Stomach smooth muscle (tissue), 2 donors: ENCODE results near the gene PIGL.
"Not testable (repeated sequence)": the region's sequence is repeated elsewhere in the genome, so short reads cannot be mapped to it uniquely, and the experiment has no call there.

Source experiments
- H3K27ac ChIP-seq: one replicate; pipeline ENCODE4 v1.7.0; 2013; ENCODE audit warnings: mild to moderate bottlenecking, low read length, inconsistent platforms
- H3K27me3 ChIP-seq, 2 donors: one replicate each; pipeline ENCODE4 v1.7.0; 2013; ENCODE audit warnings: low read length in 2 of 2; ENCODE audit not compliant: insufficient read depth in 2 of 2, control insufficient read depth in 1 of 2
- H3K36me3 ChIP-seq, 2 donors: one replicate each; pipeline ENCODE4 v1.7.0; 2013; ENCODE audit warnings: low read length in 2 of 2; ENCODE audit not compliant: control insufficient read depth in 2 of 2, insufficient read depth in 2 of 2
- H3K4me1 ChIP-seq: one replicate; pipeline ENCODE4 v1.7.0; 2013; ENCODE audit warnings: low read length; ENCODE audit not compliant: control insufficient read depth, insufficient read depth
- H3K4me3 ChIP-seq, 2 donors: one replicate each; pipeline ENCODE4 v1.7.0; 2013; ENCODE audit warnings: low read length in 2 of 2
- H3K9ac ChIP-seq, 2 donors: one replicate each; pipeline ENCODE4 v1.7.0; 2013; ENCODE audit warnings: low read length in 2 of 2, mild to moderate bottlenecking in 1 of 2
- H3K9me3 ChIP-seq, 2 donors: one replicate each; pipeline ENCODE4 v1.7.0; 2013; ENCODE audit warnings: low read length in 2 of 2; ENCODE audit not compliant: control insufficient read depth in 2 of 2
- donor health status: healthy.
- donor health status: Pancreatic carcinoma.

PIGL gene

DNA sequence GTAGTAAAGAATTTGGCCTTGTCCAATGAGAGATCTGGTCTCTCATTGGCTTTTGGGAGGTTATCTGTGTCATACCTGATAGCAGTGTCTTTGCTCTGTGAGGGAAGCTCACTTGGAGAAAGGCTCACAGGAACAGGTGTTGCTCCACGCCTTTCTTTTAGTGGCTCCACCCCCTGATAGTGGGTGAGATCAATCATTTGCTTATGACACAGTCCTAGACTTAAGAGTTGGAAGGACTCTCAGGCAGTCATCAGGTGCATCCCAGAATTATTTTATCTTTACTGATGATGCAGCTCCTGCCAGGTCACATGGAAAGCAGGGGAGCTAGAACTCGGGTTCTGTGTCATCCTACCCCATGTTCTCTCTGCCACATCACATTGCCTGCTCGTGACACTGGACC is 76.9 kb downstream of the PIGL start:
- no peaks in the 10 kb centered on the region for H3K27me3 ChIP-seq
- no peaks in the 10 kb centered on the region for H3K36me3 ChIP-seq
- no peaks in the 10 kb centered on the region for H3K4me1 ChIP-seq
- no peaks in the 10 kb centered on the region for H3K9me3 ChIP-seq
- no peak overlapping the region for H3K27ac ChIP-seq
- no peak overlapping the region for H3K9ac ChIP-seq
- H3K4me3 ChIP-seq, result no peak overlapping the region

DNA sequence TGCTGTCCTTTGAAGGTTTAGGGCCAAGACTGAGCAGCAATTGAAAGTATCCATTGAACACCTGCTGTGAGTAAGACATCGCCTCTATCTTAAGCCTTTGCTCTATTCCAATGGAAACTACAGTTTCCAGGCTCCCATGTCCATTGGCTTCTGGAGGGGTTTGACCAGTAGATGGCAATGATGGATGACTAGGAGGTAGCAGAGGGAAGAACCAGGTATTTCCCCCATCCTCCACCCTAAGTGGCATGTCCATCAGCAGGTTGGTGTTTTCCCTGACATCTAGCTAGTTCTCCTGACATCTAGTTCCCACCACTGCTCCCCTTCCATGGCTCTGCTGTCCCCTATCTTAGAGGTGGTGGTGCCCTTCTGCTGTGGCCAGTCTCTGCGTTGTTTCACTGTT is 77.5 kb downstream of the PIGL start:
- Histone ChIP-seq H3K36me3 (no peaks in the 10 kb centered on the region), H3K9ac (no peak overlapping the region), H3K27ac (no peak overlapping the region), H3K9me3 (no peaks in the 10 kb centered on the region), H3K27me3 (no peaks in the 10 kb centered on the region), H3K4me3 (no peak overlapping the region), H3K4me1 (no peaks in the 10 kb centered on the region)

DNA sequence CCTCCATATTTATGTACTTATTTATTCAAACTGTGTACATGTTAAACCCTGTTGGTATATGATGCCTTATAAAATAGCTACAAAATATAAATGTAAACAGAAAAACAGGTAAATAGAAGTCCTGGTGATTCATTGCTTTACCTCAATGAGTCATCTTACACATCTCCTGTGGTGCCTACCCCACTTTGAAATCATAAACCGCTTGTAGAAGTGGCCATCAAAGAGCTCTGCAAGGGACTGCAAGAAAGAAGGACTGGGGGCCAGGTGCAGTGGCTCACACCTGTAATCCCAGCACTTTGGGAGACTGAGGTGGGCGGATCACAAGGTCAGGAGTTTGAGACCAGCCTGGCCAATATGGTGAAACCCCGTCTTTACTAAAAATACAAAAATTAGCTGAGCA is 79.1 kb downstream of the PIGL start:
- H3K9ac ChIP-seq, H3K4me3 ChIP-seq, H3K9me3 ChIP-seq, H3K27me3 ChIP-seq, H3K27ac ChIP-seq, H3K36me3 ChIP-seq, H3K4me1 ChIP-seq: not testable (repeated sequence)

DNA sequence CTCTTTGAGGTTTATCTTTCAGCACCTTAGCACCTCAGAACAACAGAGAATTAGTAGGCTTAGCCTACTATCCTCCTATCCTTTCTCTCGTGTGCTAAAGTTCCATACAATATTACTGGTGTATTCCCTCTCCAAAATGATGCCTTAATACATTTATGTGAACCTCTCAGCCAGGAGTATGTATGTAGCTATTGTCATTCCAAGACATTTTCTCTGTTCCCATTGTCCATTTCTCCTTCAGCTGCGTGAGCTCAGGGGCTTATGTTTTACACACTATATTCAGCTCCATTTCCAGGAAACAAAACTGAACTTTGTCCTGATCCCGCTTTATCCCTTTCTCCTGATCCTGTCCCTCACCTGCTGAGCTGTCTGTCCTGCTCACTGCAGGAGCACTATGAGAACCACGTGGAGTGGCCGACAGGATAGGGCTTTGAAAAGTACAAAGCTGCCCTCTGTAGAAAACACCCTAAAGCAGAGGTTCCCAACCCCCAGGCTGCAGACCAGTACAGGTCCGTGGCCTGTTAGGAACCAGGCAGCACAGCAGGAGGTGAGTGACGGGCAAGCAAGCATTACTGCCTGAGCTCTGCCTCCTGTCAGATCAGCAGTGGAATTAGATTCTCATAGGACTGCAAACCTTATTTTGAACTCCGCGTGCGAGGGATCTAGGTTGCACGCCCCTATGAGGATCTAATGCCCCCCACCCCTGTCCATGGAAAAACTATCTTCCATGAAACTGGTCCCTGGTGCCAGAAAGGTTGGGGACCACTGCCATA is 80.5 kb downstream of the PIGL start:
- H3K9me3 ChIP-seq, result no peaks in the 10 kb centered on the region
- H3K27ac ChIP-seq, result no peak overlapping the region
- H3K4me1 ChIP-seq, result no peaks in the 10 kb centered on the region
- H3K27me3 ChIP-seq, result no peaks in the 10 kb centered on the region
- no peak overlapping the region for H3K4me3 ChIP-seq
- no peak overlapping the region for H3K9ac ChIP-seq
- H3K36me3 ChIP-seq, result peaks cover 0 to 7% of the 10 kb centered on the region in 2 donors

DNA sequence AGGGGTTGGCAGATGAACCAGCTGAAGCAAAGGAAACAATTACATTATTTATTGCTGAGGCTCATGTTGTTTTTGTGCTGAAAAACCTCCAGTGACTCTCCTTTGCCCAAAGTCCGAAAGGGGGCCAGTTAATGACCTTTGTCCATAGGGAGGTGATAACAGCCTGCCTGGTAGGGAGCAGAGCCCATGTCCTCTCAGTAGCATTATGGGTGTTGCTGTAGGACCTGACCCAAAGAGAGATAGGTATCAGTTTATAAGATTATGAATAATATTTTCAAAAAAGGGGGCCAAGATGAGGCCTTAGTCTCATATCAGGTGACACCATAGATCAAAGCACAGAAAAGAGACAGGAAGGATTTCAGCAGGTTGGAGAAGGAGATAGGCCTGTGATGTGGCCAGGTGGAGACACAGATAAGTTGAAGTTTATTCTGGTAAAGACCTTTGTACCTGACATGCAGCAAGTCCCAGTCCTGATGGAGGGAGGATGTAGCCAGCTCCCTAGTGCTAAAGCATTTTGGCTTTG is 81.2 kb downstream of the PIGL start:
- Histone ChIP-seq H3K4me3 (no peak overlapping the region), H3K27me3 (no peaks in the 10 kb centered on the region), H3K9me3 (no peaks in the 10 kb centered on the region), H3K27ac (no peak overlapping the region), H3K9ac (no peak overlapping the region), H3K36me3 (peaks cover 0 to 7% of the 10 kb centered on the region in 2 donors), H3K4me1 (no peaks in the 10 kb centered on the region)

DNA sequence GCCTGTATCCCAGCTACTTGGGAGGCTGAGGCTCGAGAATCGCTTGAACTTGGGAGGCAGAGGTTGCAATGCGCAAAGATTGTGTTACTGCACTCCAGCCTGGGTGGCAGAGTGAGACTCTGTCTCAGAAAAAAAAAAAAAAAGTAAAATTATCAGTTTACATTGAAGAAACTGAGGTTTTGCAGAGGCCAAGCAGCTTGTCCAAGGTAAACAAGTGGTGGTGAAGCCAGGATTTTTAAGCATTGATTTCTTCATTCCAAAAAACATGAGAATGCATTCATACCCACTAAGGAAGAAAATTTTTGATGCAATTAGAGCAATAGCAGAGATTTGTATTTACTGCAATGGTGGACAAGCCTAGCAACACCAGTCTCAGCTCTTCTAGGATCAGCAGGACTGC is 83.5 kb downstream of the PIGL start:
- Histone ChIP-seq H3K9ac (no peak overlapping the region), H3K4me3 (no peak overlapping the region), H3K27ac (no peak overlapping the region), H3K4me1 (no peaks in the 10 kb centered on the region), H3K36me3 (peaks cover 4 to 7% of the 10 kb centered on the region in 2 donors), H3K9me3 (no peaks in the 10 kb centered on the region), H3K27me3 (no peaks in the 10 kb centered on the region)

DNA sequence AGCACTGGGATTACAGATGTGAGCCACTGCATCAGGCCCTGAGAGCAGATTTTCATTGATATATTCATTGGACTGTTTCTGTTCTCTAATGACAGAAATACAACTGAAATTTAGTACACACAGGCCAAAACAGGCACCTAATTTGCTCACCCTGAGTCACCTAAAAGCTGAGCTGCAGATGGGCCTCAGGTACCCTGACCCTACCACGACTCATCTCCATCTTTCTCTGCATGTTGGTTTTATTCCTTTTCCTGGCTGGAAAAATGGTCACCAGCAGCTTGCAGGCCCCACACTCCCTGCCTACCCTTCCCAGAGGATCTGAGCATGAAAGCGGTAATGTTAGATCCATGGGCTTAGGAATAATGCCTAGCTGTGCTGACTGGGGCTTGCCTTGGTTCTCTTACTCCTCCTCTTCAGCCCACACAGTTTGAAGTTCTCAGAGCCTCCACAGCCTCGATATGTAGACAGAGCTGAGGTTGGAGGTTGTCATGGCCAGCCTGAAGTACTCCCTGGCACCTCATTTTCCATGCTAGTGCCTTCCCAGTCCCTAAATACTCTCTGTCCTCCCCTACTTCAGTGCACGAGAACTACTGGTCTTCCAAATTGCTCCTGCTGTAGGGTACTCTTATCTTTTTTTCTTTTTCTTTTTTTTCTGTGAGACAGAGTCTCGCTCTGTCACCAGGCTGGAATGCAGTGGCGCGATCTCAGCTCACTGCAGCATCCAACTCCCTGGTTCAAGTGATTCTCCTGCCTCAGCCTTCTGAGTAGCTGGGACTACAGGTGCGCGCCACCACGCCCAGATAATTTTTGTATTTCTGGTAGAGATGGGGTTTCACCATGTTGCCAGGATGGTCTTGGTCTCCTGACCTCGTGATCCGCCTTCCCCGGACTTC is 85.2 kb downstream of the PIGL start:
- Histone ChIP-seq H3K4me3 (no peak overlapping the region), H3K9ac (no peak overlapping the region), H3K36me3 (peaks cover 4 to 7% of the 10 kb centered on the region in 2 donors), H3K27ac (no peak overlapping the region), H3K4me1 (no peaks in the 10 kb centered on the region), H3K27me3 (no peaks in the 10 kb centered on the region), H3K9me3 (no peaks in the 10 kb centered on the region)

DNA sequence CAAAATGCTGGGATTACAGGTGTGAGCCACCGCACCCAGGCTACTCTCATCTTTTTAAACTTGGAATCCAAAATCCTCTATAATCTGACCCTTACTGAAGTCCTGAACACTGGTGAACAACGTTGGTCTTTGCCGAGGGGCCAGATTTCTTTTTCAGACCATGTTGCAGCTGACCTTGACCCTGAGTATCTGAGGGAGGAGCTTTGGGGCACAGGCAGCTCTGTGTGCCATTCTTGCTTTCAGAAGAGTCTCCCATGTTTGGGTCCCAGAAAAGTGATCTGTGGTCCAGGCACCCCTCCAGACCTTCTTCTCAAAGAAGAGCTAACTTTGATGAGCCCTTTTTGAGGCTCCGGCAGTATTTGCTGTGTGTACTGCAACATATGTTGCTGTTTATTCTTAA is 85.8 kb downstream of the PIGL start:
- Histone ChIP-seq H3K4me1 (no peaks in the 10 kb centered on the region), H3K27ac (no peak overlapping the region), H3K4me3 (no peak overlapping the region), H3K36me3 (peaks cover 4 to 7% of the 10 kb centered on the region in 2 donors), H3K27me3 (no peaks in the 10 kb centered on the region), H3K9ac (no peak overlapping the region), H3K9me3 (no peaks in the 10 kb centered on the region)

DNA sequence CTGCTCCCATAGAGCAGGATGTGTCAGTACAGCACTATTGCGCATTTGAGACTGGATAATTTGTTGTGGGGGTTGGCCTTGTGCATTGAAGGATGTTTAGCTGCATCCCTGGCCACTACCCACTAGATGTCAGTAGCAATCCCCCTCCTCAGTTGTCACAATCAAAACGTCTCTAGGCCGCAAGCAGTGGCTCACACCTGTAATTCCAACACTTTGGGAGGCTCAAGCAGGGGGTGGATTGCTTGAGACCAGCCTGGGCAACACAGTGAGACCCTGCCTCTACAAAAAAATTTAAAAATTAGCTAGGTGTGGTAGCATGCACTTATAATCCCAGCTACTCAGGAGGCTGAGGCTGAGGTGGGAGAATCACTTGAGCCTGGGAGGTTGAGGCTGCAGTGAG is 87.8 kb downstream of the PIGL start:
- Histone ChIP-seq H3K27ac (no peak overlapping the region), H3K4me3 (no peak overlapping the region), H3K9me3 (no peaks in the 10 kb centered on the region), H3K9ac (no peak overlapping the region), H3K4me1 (no peaks in the 10 kb centered on the region), H3K36me3 (peaks cover 4 to 7% of the 10 kb centered on the region in 2 donors), H3K27me3 (no peaks in the 10 kb centered on the region)

DNA sequence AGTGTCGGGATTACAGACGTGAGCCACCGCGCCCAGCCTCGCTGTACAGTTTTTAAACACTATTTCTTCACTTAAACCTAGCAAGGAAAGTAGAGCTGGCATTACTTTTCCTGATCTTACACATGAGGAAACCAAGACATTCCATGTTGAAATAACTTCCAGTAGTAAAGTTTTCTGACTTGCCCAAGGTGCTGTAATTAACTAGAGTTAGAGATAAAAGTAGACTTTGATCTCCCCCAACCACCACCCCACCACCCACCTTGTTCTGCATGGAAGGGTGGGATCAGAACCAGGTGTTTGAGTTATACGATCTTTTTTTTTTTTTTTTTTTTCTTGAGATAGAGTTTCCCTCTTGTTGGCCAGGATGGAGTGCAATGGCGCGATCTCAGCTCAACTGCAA is 89.2 kb downstream of the PIGL start:
- Histone ChIP-seq H3K9ac (no peak overlapping the region), H3K27ac (no peak overlapping the region), H3K9me3 (no peaks in the 10 kb centered on the region), H3K27me3 (no peaks in the 10 kb centered on the region), H3K36me3 (peaks cover 4 to 7% of the 10 kb centered on the region in 2 donors), H3K4me1 (no peaks in the 10 kb centered on the region), H3K4me3 (no peak overlapping the region)

DNA sequence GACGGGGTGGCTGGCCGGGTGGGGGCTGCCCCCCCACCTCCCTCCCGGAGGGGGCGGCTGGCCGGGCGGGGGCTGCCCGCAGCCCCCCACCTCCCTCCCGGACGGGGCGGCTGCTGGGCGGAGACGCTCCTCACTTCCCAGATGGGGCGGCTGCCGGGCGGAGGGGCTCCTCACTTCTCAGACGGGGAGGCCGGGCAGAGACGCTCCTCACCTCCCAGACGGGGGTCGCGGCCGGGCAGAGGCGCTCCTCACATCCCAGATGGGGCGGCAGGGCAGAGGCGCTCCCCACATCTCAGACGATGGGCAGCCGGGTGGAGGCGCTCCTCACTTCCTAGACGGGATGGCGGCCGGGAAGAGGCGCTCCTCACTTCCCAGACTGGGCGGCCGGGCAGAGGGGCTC is 95.1 kb downstream of the PIGL start:
- H3K4me3 ChIP-seq, H3K27ac ChIP-seq, H3K9me3 ChIP-seq, H3K9ac ChIP-seq, H3K27me3 ChIP-seq, H3K4me1 ChIP-seq: not testable (repeated sequence)
- peaks cover 0 to 11% of the 10 kb centered on the region in 2 donors for H3K36me3 ChIP-seq
